Tongue (tissue), 2 donors: Measurements from ENCODE around the gene NME2. TPM values are rescaled to one million over a fixed set of nuclear protein-coding genes. Genes with fewer than 3 reads are reported as not detected.

Experiments used
- DNase-seq: peaks from one replicate; pipeline ENCODE4 v3.0.0-alpha.2; 2015
- total RNA-seq: library from RNA; depleted of rRNA; stranded (reverse); fragments of >200 nt; gene quantifications from one replicate; pipeline ENCODE4 v1.2.3, GENCODE V29; 2014

Gene NME2
- total RNA-seq, 1 donor from 2014 or later: 201 TPM

- DNase-seq: no peak
Measured at GRCh38 chr17:51214920-51215319, 48.7 kb downstream of the NME2 start.

DNA sequence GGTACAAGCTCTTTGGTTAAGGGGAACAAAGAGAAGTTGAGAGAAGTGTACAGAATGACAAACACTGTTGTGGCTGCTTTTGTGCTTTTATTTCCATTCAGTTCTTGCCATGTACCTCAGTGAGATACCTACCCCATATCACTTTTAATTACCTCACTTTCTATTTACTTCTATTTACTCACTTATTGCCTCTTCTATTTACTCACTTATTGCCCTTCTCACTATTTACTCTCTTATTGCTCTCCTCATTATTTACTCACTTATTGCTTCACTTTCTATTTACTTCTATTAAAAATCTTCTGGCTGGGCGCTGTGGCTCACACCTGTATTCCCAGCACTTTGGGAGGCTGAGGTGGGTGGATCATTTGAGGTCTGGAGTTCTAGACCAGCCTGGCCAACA is 51.7 kb downstream of the NME2 start:
- no peak for DNase-seq

DNA sequence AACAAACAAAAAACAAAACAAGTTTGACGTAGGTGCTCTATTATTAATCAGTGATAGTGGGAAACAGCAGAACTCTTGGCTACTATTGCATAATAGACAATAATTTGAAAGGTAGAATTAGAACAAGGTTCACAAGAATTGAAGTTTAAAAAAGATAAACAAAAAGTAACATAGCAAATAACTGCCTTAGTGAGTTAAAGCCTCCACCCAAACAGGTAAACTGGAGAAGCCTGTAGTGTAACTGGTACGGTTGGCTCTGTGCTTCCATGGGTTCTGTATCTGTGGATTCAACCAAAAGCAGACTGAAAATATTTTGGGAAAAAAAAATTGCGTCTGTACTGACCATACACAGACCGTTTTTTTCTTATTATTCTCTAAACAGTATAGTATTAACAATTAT is 55.1 kb downstream of the NME2 start:
- DNase-seq: no peak

Other genes starting within 250 kb of the NME2 start
- gene SPAG9, start 45.5 kb upstream of the NME2 start, total RNA-seq: 153 TPM
- gene NME1, start 12.9 kb upstream of the NME2 start, total RNA-seq: 30.7 TPM
- 36.7 TPM for gene MBTD1, start 93.6 kb downstream of the NME2 start, total RNA-seq
- gene UTP18, start 94.1 kb downstream of the NME2 start, total RNA-seq: 24.5 TPM